Activated gamma-delta T cell treated with anti-CD3 and anti-CD28 coated beads, Interleukin-2, amount 50 U/mL, for 16 hours (primary cell): ENCODE measurements around the gene EDEM3.
"Not testable (repeated sequence)": the region's sequence is repeated elsewhere in the genome, so short reads cannot be mapped to it uniquely, and the experiment has no call there.

Experiments
- DNase-seq: peaks from one replicate; pipeline ENCODE4 v3.0.0-alpha.2; 2020; ENCODE audit warnings: low read depth

The EDEM3 gene, protein sequence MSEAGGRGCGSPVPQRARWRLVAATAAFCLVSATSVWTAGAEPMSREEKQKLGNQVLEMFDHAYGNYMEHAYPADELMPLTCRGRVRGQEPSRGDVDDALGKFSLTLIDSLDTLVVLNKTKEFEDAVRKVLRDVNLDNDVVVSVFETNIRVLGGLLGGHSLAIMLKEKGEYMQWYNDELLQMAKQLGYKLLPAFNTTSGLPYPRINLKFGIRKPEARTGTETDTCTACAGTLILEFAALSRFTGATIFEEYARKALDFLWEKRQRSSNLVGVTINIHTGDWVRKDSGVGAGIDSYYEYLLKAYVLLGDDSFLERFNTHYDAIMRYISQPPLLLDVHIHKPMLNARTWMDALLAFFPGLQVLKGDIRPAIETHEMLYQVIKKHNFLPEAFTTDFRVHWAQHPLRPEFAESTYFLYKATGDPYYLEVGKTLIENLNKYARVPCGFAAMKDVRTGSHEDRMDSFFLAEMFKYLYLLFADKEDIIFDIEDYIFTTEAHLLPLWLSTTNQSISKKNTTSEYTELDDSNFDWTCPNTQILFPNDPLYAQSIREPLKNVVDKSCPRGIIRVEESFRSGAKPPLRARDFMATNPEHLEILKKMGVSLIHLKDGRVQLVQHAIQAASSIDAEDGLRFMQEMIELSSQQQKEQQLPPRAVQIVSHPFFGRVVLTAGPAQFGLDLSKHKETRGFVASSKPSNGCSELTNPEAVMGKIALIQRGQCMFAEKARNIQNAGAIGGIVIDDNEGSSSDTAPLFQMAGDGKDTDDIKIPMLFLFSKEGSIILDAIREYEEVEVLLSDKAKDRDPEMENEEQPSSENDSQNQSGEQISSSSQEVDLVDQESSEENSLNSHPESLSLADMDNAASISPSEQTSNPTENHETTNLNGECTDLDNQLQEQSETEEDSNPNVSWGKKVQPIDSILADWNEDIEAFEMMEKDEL

DNA sequence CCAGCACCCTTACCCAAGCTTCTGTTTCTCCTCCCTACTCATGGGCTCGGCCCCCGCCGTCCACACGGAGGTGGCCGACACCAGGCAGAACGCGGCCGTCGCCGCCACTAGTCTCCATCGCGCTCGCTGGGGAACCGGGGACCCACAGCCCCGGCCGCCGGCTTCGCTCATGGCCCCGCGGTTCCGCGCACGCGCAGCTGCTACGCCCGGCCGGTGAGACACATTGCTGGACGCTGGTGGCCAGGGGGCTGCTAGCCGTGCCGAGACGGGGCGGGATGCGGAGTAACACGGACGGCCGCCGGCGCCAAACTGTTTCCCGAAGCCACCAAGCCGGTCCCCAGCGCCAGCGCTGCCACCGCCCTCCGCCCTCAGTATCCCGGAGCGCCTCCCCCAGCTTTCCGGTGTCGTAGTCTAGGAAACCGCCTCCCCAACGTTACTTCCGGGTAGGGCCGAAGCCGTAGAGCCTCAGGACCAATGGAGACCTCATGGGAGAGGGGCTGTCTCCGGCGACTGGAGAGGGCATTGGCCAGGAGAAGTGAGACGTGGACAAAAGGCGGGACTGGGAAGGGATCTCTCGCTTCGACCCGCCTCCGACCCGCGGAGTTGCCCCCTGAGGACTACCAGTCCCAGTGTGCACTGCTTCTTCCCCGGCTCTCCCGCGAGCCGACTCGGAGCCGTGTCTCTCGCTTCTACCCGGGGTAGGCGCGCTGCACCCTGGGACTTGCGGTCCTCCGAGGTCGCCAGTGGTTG, at the start of gene EDEM3:
TSS of gene EDEM3 (minus strand) at position 383 of the 750 bp plus-strand sequence. CDS start at position 171, 212 bp downstream.
- peak; percentile 96 for DNase-seq

DNA sequence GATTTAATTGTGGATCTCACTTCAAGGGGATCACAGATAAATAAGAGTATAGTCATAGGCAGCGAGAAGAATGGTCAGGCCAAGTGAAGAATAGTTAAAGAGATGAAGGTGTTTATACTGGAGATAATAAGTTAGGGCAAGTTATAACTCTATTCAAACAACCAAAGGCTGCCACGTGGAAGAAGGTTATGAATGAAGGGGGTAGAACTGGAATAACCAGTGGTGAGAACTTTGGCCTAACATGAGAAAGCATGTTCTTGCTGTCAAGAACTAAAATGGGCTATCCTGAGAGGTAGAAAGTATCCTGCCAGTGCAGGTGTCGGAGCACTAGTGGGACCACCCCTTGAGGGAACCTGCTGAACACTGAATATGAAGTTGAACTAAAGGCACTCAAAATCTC, 49.6 kb upstream of the EDEM3 start:
- no peak for DNase-seq

DNA sequence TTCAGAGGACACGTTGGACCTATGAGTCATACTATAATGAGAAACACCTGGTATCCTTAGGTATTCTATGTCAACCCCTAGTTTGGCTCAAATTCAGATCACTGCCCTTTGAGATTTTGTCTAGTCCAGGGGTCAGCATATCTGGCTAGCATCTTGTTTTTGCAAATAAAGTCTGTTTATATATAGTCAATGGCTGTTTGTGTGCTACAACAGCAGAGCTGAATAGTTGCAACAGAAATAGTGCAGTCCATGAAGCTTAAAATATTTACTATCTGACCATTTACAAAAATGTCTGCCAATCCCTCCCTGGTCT, 48.5 kb upstream of the EDEM3 start:
- no peak for DNase-seq

DNA sequence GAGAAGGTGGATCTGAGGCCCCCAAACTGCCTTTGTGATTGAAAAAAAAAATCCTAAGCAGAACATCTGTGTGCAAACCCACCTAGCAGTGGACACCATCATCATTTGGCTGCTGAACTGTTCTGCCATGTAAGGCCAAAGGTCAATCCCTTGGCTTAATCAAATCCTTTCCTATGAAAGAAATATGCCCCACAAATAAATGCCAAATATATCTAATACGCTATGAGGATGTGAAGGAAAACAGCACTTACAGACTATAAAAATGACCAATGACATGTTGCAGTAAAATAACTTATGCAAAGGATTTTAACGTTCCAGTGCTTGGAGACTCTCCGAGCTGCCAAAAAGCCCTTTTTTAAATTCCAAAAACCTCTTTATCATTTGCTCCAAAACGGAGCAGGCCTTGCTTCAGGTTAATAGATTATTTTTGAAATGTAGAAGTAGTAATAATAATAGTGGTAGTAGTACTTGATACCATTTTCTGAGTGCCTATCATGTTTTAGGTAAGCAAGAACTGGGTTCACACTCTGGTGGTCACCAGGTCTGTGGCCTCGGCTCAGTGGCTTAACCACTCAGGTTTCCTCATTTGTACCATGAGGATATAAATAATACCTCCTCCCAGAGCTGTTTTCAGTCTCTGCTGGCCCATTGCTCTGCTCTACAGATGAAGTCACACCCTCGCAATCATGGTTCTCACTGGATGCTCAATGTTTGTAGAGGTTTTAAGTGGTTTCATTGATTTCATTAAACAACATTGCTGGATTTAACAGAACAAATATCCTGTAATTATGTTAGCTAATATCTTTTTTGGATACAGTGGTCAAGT, 47.9 kb upstream of the EDEM3 start:
- no peak for DNase-seq

DNA sequence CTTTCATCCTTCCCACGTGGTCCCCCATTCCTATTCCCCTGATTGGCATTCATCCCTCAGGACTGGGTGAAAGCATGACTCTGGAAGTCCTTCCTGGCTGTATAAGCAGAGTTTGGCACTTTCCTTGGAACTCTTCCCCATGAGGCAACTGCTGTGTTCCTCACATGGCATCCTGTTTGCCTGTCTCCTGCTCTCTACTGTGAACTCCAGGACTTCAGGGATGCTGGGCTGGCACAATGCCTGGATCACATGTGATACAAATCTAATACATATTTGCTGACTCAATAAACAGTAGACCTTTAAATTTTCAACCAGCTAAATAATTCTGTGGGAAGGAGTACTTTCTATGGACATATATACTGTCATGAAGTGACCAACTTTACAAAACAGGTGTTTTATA, 46.8 kb upstream of the EDEM3 start:
- no peak for DNase-seq

DNA sequence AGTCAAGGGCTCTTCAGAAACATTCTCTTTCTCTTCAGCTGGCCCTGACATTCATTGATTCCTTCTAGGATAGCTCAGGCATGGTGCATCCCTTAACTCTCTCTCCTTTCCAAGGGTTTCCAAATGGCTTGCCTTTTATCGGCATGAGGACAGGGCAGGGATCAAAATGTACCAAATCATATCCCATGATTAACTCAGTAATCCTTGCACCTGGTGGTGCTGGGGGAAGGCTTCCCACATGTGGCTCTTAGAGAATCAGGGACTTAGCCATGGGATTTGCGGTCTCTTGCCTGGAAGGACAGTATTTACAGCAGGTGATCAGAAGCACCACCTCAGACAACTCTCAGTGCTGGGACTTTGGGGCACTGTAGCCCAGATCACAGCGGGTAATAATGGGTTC, 46.2 kb upstream of the EDEM3 start:
- DNase-seq = no peak

DNA sequence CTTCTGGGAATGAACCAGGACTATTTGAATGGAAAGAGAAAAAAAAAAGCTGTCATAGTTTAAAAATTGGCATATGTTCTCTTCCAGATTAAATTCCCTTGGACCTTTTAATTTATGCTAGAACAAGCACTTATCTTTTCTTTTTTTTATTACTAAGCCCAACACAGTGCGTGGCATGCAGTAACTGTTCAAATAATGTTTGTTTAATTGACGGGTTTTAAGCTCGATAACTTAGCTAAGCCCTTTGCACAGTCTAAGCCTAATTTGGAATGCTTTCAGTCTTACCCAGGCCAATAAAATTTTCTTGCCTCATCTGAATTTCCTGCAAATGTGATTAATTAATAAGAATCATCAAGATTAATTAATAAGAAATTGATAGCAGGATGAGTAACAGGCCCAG, 39.3 kb upstream of the EDEM3 start:
- DNase-seq = no peak

DNA sequence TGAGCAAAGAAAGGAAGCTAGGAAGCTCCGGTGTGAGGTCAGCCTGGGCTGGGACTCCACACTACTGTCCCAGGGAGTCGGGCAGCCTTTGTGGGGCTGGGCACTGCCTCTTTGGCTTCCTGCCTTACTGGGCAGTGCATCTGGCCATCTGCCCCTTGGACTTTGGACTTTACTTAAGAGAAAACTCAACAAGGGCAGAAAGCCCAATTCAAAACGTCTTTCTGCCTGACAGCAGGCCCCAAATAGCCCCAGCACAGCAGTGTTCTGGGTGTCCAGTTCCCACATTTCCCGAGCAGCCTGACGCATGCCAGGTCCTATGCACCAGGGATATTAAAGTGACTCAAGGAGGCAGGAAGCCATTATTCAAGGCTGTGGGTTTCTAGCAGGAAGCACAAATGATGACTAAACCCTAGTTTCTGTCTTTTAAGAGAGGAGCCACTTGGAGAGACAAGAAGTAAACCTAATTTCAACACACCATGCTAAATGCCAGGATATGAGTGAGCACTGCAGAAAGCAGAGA, 37.9 kb upstream of the EDEM3 start:
- DNase-seq = no peak

DNA sequence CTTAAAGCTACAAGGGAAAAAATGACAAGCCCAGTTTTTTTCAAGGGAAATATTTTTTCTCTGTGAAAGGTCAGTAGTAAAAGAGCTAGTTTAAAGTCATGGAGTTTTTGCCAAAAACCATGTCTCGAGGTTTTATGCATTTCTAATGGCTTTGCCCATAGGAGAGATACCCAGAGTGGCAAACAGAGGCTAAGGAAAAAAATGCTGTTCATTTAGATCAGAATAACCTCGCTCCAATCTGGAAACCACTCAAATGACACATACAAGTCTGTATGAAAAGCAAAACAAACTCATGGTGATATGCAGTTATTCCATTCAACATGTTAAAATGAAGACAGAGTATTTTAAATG, 36.9 kb upstream of the EDEM3 start:
- no peak for DNase-seq

DNA sequence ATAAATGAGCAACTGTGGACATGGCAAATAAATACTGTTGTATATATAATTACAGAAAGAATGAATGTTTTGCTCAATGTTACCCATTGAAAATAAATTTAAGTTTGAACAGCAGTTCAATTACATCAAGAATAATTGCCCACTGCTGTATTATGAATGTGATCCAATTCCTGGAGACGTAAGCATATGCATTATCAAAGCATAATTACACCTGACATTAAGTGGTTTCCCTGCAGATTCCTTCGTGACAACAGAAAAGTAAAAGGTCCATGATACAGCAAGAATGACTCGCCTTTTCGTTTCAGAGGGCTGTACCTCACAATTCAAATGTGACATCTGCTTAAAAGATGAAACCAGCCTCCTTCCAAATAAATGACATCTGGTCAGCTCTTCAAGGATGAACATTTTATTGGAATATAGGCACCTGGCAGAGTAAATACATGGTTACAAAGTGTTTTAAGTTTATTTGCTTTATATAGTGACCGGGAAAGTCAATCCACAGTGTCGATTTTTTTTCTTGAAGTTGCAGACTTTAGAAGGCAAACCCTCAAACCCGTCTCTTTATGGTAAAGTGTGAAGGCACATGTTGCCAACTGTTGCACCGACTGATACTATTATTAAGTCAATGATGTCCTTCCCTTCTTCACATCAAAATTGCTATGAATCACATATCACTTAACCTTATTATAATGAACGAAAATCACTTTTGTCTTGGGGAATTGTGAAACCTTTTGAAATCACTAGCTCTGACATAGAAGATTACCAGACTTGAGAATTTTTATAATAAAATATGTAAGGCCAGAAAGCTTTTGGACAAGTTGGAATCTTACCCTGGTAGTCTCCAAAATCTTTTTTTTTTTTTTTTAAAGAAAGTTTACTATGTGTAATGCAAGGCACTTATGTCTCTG, 36.2 kb upstream of the EDEM3 start:
- DNase-seq = no peak

DNA sequence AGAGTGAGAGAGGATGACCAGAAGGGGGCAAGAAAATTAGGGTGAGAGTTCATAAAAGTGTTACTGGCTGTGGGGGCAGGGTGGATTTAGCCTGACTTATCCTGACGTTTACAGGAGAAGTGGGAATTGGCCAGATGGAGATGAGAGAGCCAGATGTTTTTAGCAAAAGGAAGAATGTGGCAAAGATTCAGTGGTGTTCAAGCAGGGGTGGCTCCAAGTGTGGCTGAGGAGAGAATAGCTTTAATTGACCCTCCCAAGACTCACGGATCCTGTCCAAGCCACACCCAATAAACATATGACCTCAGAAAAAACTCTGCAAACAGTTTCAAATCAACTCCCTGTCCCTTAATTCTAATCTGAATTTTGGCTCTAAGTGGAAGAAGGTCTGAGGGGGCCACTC, 35.2 kb upstream of the EDEM3 start:
- no peak for DNase-seq

DNA sequence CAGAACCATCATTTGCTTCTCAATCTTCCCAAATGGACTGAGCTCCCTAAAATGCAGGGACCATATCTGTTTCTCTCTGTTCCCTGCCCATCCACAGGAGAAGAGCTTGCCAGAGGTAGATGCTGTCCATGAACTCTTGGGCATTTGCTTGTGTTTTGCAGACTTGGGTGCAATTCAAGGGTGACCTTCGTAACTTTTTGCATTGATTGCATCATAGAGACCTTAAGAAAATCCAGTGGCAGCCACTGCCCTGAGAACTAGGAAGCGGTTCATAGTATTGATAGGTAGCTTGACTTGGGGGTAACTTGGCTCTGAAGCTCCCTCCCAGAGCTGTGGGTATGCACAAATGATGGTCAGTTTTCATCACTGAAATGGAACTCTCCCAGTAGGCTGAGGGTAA, 34.3 kb upstream of the EDEM3 start:
- DNase-seq = no peak

DNA sequence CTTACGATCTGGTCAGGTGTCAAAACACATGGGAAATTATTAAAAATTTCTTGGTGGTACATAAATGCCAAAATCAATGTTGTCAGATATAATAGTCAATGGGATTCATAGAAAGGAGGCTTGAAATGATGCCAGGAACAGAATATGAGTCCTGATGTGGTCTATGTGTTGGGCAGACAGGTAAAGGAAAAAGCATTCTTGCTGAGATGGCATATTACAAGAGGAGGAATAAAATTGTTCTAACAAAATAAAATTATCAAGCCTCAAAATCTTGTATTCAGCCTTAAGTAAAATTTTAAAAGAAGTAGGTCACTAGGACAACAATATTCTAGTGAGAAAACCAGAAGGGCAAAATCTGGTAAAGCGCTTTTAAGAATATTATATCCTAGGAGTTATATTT, 30.9 kb upstream of the EDEM3 start:
- no peak for DNase-seq

DNA sequence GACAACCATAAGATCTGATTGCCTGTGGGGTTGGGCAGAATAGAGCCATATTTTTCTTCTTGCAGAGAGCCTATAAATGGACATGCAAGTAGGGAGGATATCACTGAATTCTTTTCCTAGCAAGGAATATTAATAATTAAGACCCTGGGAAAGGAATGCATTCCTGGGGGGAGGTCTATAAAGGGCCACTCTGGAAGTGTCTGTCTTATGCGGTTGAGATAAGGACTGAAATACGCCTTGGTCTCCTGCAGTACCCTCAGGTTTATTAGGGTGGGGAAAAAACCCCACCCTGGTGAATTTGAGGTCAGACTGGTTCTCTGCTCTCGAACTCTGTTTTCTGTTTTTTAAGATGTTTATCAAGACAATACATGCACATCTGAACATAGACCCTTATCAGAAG, 29.1 kb upstream of the EDEM3 start:
- not testable (repeated sequence) for DNase-seq

DNA sequence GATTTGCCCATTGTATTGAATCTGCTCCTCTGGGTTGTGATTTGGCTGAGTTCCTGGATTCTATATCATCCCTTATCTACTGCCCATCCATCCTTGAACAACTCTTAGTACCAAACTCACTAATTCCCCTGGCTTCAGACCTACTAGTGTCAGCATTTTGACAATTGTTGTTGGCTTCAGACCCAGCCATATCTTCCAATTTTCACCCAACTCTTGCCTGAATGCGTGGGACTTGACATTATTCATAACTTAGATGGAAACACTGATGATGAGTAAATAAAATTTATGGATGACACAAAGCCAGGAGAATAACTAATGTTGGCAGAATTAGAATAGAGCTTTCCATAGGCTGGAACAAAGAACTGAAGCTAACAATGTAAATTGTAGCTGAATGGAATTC, 27.3 kb upstream of the EDEM3 start:
- no peak for DNase-seq

DNA sequence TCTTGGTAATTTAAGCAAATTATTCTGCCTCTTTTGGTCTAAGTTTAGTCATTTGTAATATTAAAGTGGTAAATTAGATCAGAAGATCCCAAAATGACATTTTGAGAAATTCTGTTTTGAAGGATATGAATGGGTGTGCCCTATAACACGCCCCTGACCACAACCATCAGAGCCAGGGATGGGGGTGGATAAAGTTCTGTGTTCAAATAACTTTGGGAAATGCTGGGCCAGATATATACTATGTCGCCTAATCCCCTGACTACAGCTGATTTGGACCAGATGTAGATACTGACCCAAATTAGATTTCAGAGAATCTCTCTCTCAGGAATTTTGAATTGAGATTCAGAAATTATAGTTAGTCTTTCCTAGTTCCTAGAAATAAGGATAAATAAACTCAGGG, 21.2 kb upstream of the EDEM3 start:
- no peak for DNase-seq

DNA sequence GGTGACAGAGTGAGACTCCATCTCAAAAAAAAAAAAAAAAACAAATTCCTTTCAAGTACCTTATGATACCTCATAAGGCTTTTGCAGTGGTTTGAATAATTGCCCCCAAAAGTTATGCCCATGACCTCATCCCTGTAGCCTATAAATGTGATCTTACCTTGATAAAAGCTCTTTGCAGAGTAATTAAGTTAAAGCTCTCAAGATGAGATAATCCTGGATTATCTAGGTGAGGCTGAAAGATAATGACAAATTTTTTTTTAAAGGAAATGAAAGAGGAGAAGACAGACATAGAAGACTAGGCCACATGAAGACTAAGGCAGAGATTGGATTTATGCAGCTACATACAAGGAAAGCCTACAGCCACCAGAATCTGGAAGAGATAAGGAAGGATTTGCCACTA, 20.7 kb upstream of the EDEM3 start:
- no peak for DNase-seq

DNA sequence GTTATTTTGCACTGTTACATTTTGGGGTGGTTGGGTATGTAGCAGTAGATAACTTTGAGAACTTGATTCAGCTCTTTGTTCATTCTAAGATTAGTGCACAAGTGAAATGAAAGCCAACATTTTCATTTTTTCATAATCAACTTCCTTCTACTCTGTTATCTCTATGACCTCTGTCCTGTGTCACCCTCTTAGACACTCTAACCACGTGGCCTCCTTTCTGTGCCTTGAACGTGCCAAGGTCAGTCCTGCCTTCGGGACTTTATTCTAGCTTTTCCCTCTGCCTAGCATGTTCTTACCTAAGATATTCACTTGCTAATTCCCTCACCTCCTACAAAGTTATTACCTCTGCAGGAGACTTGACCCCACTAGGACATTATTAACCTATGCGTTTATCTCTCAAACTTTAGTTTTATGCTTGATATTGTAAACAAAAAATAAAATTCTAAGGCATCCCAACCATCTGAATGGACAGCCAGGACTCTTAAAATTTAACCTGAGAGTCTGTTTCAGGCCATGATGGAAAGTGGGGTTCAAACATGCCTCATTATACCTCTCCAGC, 19.2 kb upstream of the EDEM3 start:
- DNase-seq = no peak

DNA sequence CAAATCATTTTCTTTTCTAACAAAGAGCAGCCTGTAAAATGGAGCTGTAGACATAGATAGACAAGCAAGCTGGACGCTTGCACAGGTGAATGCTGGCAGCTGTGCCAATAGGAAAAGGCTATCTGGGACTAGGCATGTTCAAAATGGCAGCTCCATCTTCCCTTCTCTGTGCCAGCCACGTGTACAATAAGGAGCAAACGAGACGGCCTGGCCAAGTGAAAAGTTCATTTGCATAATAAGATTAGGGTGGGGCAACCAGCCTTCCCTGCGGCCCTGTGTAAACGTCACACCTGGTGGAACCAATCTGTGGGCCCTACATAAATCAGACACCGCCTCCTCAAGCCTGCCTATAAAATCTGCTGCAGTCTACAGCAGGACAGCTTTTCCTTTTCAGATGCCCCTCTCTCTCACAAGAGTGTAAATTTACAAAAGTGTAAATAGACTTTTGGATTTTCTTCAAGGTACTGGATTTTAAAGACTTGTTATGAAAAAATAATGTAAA, 16.6 kb upstream of the EDEM3 start:
- no peak for DNase-seq
